Neural cell (in vitro differentiated cells): ENCODE measurements around the gene MRGPRD.

ENCODE experiments used
- EZH2 ChIP-seq: fragments of 200-600, 300-800 bp; shearing (Covaris generic), sonication (generic); IDR thresholded peaks from 2 replicates; pipeline ENCODE4 v1.6.1; 2014; ENCODE audit warnings: antibody characterized with exemption, low read length, borderline replicate concordance, mild to moderate bottlenecking; ENCODE audit not compliant: insufficient read depth, poor library complexity, severe bottlenecking
- POLR2AphosphoS5 ChIP-seq: IDR thresholded peaks from 2 replicates; pipeline ENCODE4 v1.6.1; 2012
- RAD21 ChIP-seq: fragments of 450-650 bp; conservative IDR thresholded peaks from 2 replicates; pipeline ENCODE4 v1.6.1; 2014; ENCODE audit warnings: antibody characterized with exemption, mild to moderate bottlenecking, moderate library complexity
- TF ChIP-seq, protein P1 (sequence below): fragments of 450-650 bp; IDR thresholded peaks from 2 replicates; pipeline ENCODE4 v1.5.1; 2014; ENCODE audit warnings: antibody characterized with exemption, mild to moderate bottlenecking, moderate library complexity; ENCODE audit not compliant: poor library complexity, severe bottlenecking

GRCh38 chr11:68940651-68941323, 40.0 kb downstream of the MRGPRD start:
- no peak for TF ChIP-seq POLR2AphosphoS5
- TF ChIP-seq, protein P1, sequence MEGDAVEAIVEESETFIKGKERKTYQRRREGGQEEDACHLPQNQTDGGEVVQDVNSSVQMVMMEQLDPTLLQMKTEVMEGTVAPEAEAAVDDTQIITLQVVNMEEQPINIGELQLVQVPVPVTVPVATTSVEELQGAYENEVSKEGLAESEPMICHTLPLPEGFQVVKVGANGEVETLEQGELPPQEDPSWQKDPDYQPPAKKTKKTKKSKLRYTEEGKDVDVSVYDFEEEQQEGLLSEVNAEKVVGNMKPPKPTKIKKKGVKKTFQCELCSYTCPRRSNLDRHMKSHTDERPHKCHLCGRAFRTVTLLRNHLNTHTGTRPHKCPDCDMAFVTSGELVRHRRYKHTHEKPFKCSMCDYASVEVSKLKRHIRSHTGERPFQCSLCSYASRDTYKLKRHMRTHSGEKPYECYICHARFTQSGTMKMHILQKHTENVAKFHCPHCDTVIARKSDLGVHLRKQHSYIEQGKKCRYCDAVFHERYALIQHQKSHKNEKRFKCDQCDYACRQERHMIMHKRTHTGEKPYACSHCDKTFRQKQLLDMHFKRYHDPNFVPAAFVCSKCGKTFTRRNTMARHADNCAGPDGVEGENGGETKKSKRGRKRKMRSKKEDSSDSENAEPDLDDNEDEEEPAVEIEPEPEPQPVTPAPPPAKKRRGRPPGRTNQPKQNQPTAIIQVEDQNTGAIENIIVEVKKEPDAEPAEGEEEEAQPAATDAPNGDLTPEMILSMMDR = no peak
- no peak for TF ChIP-seq EZH2
- no peak for TF ChIP-seq RAD21
